Colonic mucosa (tissue), 4 donors: ENCODE results near the gene LCN2. TPM values are rescaled to one million over a fixed set of nuclear protein-coding genes. Genes with fewer than 3 reads are reported as not detected.

Source experiments
- DNase-seq: peaks from one replicate; pipeline ENCODE4 v3.0.0-alpha.2; 2020
- H3K27ac ChIP-seq: fragments of 200-600 bp; one replicate; pipeline ENCODE4 v1.8.0; 2021
- H3K27me3 ChIP-seq: fragments of 200-600 bp; one replicate; pipeline ENCODE4 v1.8.0; 2021
- H3K36me3 ChIP-seq: fragments of 200-600 bp; one replicate; pipeline ENCODE4 v1.8.0; 2021
- H3K4me1 ChIP-seq: fragments of 200-600 bp; one replicate; pipeline ENCODE4 v1.8.0; 2021; ENCODE audit warnings: mild to moderate bottlenecking
- H3K4me3 ChIP-seq: fragments of 200-600 bp; one replicate; pipeline ENCODE4 v1.8.0; 2021
- H3K9ac ChIP-seq, 2 donors: one replicate each; pipeline ENCODE4 v1.7.0; 2013; ENCODE audit warnings: control low read depth in 2 of 2, low read depth in 2 of 2, low read length in 2 of 2
- H3K9me3 ChIP-seq: fragments of 200-600 bp; one replicate; pipeline ENCODE4 v1.8.0; 2021
- intact Hi-C: fragments of 100-400 bp; cut with DNase I; formaldehyde crosslinking; loops from one replicate; pipeline ENCODE4 v1.14.1; 2022
- total RNA-seq, 2 donors: library from RNA; stranded (reverse); fragmentation: NEBNext Ultra II Directional in 1 of 2; extraction: Animal tissue kit (Norgen Biotek cat#: 25700) in 1 of 2; gene quantifications; one replicate each; pipeline ENCODE4 v1.2.1, GENCODE V29; 2021
- TF ChIP-seq, protein P1 (sequence below): fragments of 200-600 bp; IDR thresholded peaks from one replicate; pipeline ENCODE4 v1.8.0; 2022; ENCODE audit warnings: antibody characterized with exemption, mild to moderate bottlenecking
- donor health status: healthy.
- donor health status: DM: no; HTN: no; CAD: no.
- donor health status: DM: no; HTN: no; CAD: no.

Gene LCN2
- total RNA-seq, 2 donors from 2014 or later: 162 to 374 TPM

DNA sequence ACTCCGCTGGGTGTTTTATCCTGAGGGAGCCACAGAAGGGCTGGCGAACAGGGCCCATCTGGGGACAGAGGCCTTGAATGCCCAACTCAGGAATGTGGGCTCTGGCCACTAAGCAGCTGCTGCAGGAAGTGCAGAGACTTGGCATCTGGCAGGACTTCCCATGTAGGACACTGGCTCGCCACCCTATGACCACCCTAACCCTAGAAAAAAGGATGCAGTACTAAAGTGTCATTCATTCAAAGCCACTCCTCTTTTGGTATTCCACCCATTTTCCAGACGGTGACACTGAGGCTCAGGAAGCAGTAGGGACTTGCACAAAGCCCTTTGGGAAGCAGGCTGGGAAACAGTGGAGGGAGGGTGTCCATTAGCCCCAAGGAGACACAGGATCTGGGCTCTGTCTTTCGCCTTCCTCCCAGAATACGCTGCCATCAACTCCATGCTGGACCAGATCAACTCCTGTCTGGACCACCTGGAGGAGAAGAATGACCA lies 13.8 kb downstream of the LCN2 start:
- H3K36me3 ChIP-seq: peaks cover 8% of the 10 kb centered on the region
- H3K9me3 ChIP-seq: no peaks in the 10 kb centered on the region
- intact Hi-C loops: no loop called here
- no peaks in the 10 kb centered on the region for H3K4me1 ChIP-seq
- DNase-seq: no peak
- TF ChIP-seq, protein P1, sequence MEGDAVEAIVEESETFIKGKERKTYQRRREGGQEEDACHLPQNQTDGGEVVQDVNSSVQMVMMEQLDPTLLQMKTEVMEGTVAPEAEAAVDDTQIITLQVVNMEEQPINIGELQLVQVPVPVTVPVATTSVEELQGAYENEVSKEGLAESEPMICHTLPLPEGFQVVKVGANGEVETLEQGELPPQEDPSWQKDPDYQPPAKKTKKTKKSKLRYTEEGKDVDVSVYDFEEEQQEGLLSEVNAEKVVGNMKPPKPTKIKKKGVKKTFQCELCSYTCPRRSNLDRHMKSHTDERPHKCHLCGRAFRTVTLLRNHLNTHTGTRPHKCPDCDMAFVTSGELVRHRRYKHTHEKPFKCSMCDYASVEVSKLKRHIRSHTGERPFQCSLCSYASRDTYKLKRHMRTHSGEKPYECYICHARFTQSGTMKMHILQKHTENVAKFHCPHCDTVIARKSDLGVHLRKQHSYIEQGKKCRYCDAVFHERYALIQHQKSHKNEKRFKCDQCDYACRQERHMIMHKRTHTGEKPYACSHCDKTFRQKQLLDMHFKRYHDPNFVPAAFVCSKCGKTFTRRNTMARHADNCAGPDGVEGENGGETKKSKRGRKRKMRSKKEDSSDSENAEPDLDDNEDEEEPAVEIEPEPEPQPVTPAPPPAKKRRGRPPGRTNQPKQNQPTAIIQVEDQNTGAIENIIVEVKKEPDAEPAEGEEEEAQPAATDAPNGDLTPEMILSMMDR: no peak
- H3K4me3 ChIP-seq: no peak overlapping the region
- H3K27ac ChIP-seq: no peak overlapping the region
- no peak overlapping the region for H3K9ac ChIP-seq
- H3K27me3 ChIP-seq: no peaks in the 10 kb centered on the region

DNA sequence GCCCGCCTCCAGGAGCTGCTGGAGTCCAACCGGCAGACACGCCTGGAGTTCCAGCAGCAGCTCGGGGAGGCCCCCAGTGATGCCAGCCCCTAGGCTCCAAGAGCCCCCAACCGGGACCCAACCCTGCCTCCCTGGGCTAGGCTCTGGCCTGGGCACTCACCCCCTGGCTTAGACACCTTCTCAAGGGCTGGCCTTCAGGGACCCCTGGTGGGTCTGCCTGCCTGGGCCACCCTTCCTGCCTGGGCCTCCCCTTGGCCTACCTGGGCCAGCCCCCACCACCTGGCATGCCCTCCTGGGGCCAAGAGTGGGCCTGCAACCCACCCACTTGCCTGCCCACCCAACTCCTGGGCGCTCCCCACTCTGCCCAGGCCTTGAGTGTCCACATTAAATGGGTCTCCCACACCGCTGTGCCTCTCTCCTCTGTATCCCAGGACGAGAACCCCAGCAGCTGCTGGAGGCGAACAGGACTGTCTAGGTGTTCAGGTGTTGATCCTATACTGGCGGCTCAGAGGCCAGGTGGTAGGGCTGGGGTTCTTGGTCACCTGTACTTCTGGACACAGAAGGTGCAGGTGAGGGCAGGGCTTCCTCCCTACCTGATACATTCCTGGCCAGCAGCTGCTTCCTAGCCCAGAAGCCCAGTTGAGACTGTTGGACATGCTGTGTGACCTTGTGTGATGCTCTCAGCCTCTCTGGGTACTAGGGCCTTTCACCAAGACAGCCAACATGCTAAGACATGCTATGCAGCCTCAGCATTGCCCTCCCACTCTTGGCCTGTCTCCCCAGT lies 14.5 kb downstream of the LCN2 start:
- intact Hi-C loops: no loop called here
- TF ChIP-seq, protein P1: no peak
- no peak overlapping the region for H3K4me3 ChIP-seq
- peaks cover 8% of the 10 kb centered on the region for H3K36me3 ChIP-seq
- H3K9me3 ChIP-seq: no peaks in the 10 kb centered on the region
- no peaks in the 10 kb centered on the region for H3K27me3 ChIP-seq
- no peaks in the 10 kb centered on the region for H3K4me1 ChIP-seq
- no peak overlapping the region for H3K9ac ChIP-seq
- no peak for DNase-seq
- H3K27ac ChIP-seq: no peak overlapping the region

DNA sequence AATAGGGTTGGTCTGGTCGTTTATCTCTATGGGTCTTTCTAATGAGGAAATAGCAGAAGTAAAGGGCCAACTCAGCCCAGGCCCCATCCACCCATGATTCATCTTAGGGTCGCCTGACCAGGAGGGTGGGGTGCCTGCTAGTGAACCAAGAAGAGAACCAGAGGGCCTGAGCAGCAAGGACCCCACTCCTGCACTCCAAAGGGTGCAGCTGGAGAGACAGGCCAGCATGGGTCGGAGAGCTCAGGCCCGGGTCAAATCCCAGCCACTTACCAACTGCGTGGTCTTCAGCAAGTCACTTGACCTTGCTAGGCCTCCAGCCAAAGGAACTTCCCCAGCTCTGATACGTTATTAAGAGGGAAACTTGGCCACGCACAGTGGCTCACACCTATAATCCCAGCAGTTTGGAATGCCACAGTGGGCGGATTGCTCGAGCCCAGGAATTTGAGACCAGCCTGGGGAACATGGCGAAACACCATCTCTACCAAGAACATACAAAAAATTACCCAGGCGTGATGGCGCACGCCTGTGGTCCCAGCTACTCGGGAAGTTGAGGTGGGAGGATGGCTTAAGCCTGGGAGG lies 15.1 kb downstream of the LCN2 start:
- Histone ChIP-seq H3K27ac (no peak overlapping the region), H3K4me1 (no peaks in the 10 kb centered on the region), H3K27me3 (no peaks in the 10 kb centered on the region), H3K9me3 (no peaks in the 10 kb centered on the region), H3K9ac (no peak overlapping the region), H3K4me3 (no peak overlapping the region), H3K36me3 (peaks cover 8% of the 10 kb centered on the region)
- DNase-seq: no peak
- TF ChIP-seq, protein P1: no peak
- intact Hi-C loops: no loop called here

DNA sequence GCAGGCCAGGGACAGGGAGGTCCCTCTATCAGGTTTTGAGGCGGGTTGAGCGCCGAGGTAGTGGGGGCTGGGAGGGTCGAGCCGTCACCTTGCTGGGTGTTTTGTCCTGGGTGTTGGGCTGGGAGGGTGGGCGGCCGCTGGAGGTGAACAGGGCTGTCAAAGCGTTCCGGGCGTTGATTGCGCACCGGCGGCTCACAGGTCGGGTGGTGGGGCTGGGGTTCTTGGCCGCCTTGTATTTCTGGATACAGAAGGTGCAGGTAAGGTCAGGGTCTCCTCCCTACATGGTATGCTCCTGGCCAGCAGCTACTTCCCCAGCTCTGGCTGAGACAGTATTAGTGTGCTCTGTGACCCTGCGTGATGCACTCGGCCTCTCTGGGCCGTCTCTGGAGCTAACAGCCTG lies 16.9 kb downstream of the LCN2 start:
- Histone ChIP-seq H3K9ac (no peak overlapping the region), H3K9me3 (no peaks in the 10 kb centered on the region), H3K4me3 (no peak overlapping the region), H3K4me1 (no peaks in the 10 kb centered on the region), H3K27me3 (no peaks in the 10 kb centered on the region), H3K36me3 (peaks cover 8% of the 10 kb centered on the region), H3K27ac (no peak overlapping the region)
- no peak for DNase-seq
- TF ChIP-seq, protein P1: no peak
- intact Hi-C loops: no loop called here

DNA sequence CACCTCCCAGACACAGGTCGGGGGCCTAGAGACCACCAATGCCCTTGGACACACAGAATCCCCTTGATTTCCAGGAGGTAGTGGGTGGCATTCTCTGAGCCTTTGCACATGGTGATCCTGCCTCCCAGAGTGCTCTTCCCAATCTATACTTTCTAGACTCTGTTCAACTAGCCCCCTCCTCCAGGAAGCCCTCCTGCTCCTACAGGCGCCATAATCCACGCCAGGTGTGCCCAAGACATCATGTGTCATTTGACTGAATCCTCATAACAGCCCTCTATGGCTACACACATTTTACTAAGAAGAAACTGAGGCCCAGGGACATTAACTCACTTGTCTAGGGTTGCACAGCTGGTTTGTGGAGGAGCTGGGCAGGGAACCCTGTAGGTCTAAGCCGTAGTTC lies 18.0 kb downstream of the LCN2 start:
- Histone ChIP-seq H3K36me3 (peaks cover 8% of the 10 kb centered on the region), H3K27me3 (no peaks in the 10 kb centered on the region), H3K9me3 (no peaks in the 10 kb centered on the region), H3K4me1 (no peaks in the 10 kb centered on the region), H3K9ac (no peak overlapping the region), H3K27ac (no peak overlapping the region), H3K4me3 (no peak overlapping the region)
- TF ChIP-seq, protein P1: no peak
- intact Hi-C loops: no loop called here
- DNase-seq: no peak
